Endothelial cell of umbilical vein (primary cell): Measurements from ENCODE around the gene CSMD2. TPM values are rescaled to one million over a fixed set of nuclear protein-coding genes. Genes with fewer than 3 reads are reported as not detected.
"Not testable (repeated sequence)": the region's sequence is repeated elsewhere in the genome, so short reads cannot be mapped to it uniquely, and the experiment has no call there.

ENCODE experiments used
- BruUV-seq: library from RNA; stranded (reverse); fragments of 400-500 nt; replicated peaks from 2 replicates; lab custom pipeline; 2021; lab: Mats Ljungman, UMichigan
- CTCF ChIA-PET: fragments of 300-600, 350-600 bp; sonication (Branson Sonifier 250); formaldehyde crosslinking; loops from one replicate; lab custom pipeline; 2021; ENCODE audit warnings: antibody characterized with exemption, inconsistent platforms; lab: Charles Lee
- POLR2A ChIA-PET: fragments of 300-600, 350-600 bp; sonication (Branson Sonifier 250); formaldehyde crosslinking; loops from one replicate; lab custom pipeline; 2021; ENCODE audit warnings: antibody characterized with exemption, inconsistent platforms; lab: Charles Lee
- DNase-seq: peaks from one replicate; pipeline ENCODE4 v3.0.0-alpha.2; 2011; ENCODE audit warnings: low read depth, low spot score
- FAIRE-seq: peaks from 2 replicates; lab custom pipeline; 2011; peaks lifted over from hg19 to GRCh38; lab: Jason Lieb, UNC
- H2AFZ ChIP-seq: 2 replicates; pipeline ENCODE4 v1.6.0; 2012; ENCODE audit warnings: low read depth, low read length, control low read depth, inconsistent platforms
- H3K27ac ChIP-seq: 2 replicates; pipeline ENCODE4 v1.5.1; 2011; ENCODE audit warnings: low read depth, mild to moderate bottlenecking, control low read depth, low read length, moderate library complexity; ENCODE audit not compliant: insufficient read depth
- H3K27me3 ChIP-seq, 2 experiments: 2 replicates each; pipeline versions ENCODE4 v1.6.0 to v1.6.1; 2011; ENCODE audit warnings: low read length in 2 of 2, mixed read lengths in 1 of 2; ENCODE audit not compliant: control insufficient read depth in 2 of 2, insufficient read depth in 2 of 2
- H3K36me3 ChIP-seq, 2 experiments: 2 replicates in 1 of 2; 3 replicates in 1 of 2; pipeline ENCODE4 v1.5.1; 2011; ENCODE audit warnings: low read length in 2 of 2, mild to moderate bottlenecking in 1 of 2, moderate library complexity in 1 of 2; ENCODE audit not compliant: control insufficient read depth in 2 of 2, insufficient read depth in 2 of 2; ENCODE audit errors: extremely low read depth in 1 of 2
- H3K4me1 ChIP-seq: 3 replicates; pipeline ENCODE4 v1.5.1; 2011; ENCODE audit warnings: mild to moderate bottlenecking, low read length; ENCODE audit not compliant: control insufficient read depth, insufficient read depth; ENCODE audit errors: extremely low read depth
- H3K4me2 ChIP-seq: 2 replicates; pipeline ENCODE4 v1.6.1; 2011; ENCODE audit warnings: low read length, control low read depth, mixed read lengths; ENCODE audit not compliant: insufficient read depth
- H3K4me3 ChIP-seq, 3 experiments: fragments of 200-600 bp in 1 of 3; sonication (generic), shearing (Covaris generic) in 1 of 3; replicated peaks in 1 of 3; 2 replicates each; pipeline ENCODE4 v1.5.1; 2011 to 2016; ENCODE audit warnings: control low read depth in 3 of 3, low read length in 3 of 3, mild to moderate bottlenecking in 2 of 3, inconsistent platforms in 1 of 3, low read depth in 1 of 3, moderate library complexity in 1 of 3; ENCODE audit not compliant: insufficient read depth in 1 of 3
- H3K79me2 ChIP-seq: 2 replicates; pipeline ENCODE4 v1.6.0; 2012; ENCODE audit warnings: low read length, inconsistent platforms; ENCODE audit not compliant: control insufficient read depth, insufficient read depth
- H3K9ac ChIP-seq: replicated peaks from 2 replicates; pipeline ENCODE3; 2011; ENCODE audit warnings: low read length, control low read depth; ENCODE audit not compliant: insufficient read depth; ENCODE audit errors: extremely low read depth
- H3K9me1 ChIP-seq: replicated peaks from 3 replicates; pipeline ENCODE4 v1.6.0; 2011; ENCODE audit warnings: mild to moderate bottlenecking, low read length; ENCODE audit not compliant: control insufficient read depth, insufficient read depth; ENCODE audit errors: extremely low read depth
- H3K9me3 ChIP-seq: replicated peaks from 2 replicates; pipeline ENCODE4 v1.5.1; 2012; ENCODE audit warnings: low read length, inconsistent platforms; ENCODE audit not compliant: control insufficient read depth, insufficient read depth
- H4K20me1 ChIP-seq: replicated peaks from 2 replicates; pipeline ENCODE3; 2011; ENCODE audit warnings: mild to moderate bottlenecking, low read length; ENCODE audit not compliant: control insufficient read depth, insufficient read depth; ENCODE audit errors: extremely low read depth
- EZH2 ChIP-seq: IDR thresholded peaks from 2 replicates; pipeline ENCODE4 v1.6.1; 2012; ENCODE audit warnings: borderline replicate concordance, low read depth, mild to moderate bottlenecking, moderate library complexity, low read length, inconsistent platforms; ENCODE audit not compliant: severe bottlenecking
- FOS ChIP-seq: IDR thresholded peaks from 2 replicates; pipeline ENCODE4 v1.6.1; 2011; ENCODE audit warnings: mild to moderate bottlenecking, low read length, moderate library complexity, borderline replicate concordance; ENCODE audit not compliant: insufficient read depth
- GATA2 ChIP-seq: IDR thresholded peaks from 2 replicates; pipeline ENCODE4 v1.7.0; 2011; ENCODE audit warnings: low read depth, mild to moderate bottlenecking, moderate library complexity, mixed read lengths, low read length; ENCODE audit not compliant: insufficient read length, insufficient read depth
- JUN ChIP-seq: IDR thresholded peaks from 2 replicates; pipeline ENCODE4 v1.6.1; 2011; ENCODE audit warnings: borderline replicate concordance, low read depth; ENCODE audit not compliant: insufficient read length, insufficient read depth
- MYC ChIP-seq: IDR thresholded peaks from one replicate; pipeline ENCODE4 v1.6.1; 2011; ENCODE audit warnings: mild to moderate bottlenecking, low read depth, low read length
- POLR2A ChIP-seq: IDR thresholded peaks from 2 replicates; pipeline ENCODE4 v1.6.1; 2012; ENCODE audit warnings: low read depth, mild to moderate bottlenecking, control low read depth, low read length
- POLR2AphosphoS5 ChIP-seq: IDR thresholded peaks from 2 replicates; pipeline ENCODE4 v1.6.1; 2012; ENCODE audit warnings: low read depth, mild to moderate bottlenecking, control low read depth, low read length, moderate library complexity; ENCODE audit not compliant: insufficient read depth
- dilution Hi-C: fragments of 300-500 bp; cut with MboI; formaldehyde crosslinking; loops from one replicate; pipeline ENCODE4 v1.15.0; 2019; ENCODE audit warnings: low sequenced_read_pairs; ENCODE audit not compliant: extremely low pct_ligation_motif_present
- intact Hi-C: fragments of 100-400 bp; cut with micrococcal nuclease; formaldehyde crosslinking; loops from one replicate; pipeline ENCODE4 v1.10.0; 2022
- polyA plus RNA-seq, 4 experiments: library from polyadenylated mRNA; depleted of rRNA in 3 of 4; stranded (reverse) in 3 of 4; unstranded in 1 of 4; fragments of >200 nt; gene quantifications; 2 replicates each; pipeline versions ENCODE4 v1.2.1 to v1.2.3, GENCODE V29; 2011 to 2012; ENCODE audit warnings: missing spikeins in 1 of 4
- total RNA-seq: library from RNA; stranded (reverse); gene quantifications from 2 replicates; pipeline ENCODE4 v1.2.3, GENCODE V29; 2021
- TF ChIP-seq, protein P1 (sequence below): IDR thresholded peaks from 2 replicates; pipeline ENCODE4 v1.6.1; 2011; ENCODE audit not compliant: insufficient read depth, insufficient read length
- TF ChIP-seq, protein P2 (sequence below), 2 donors: IDR thresholded peaks; 1 replicate in 1 of 2; 2 replicates in 1 of 2; pipeline ENCODE4 v1.5.1; 2011; ENCODE audit warnings: low read length in 2 of 2, mild to moderate bottlenecking in 2 of 2, moderate library complexity in 2 of 2, control low read depth in 1 of 2, inconsistent platforms in 1 of 2, low read depth in 1 of 2; ENCODE audit not compliant: insufficient read depth in 1 of 2; ENCODE audit errors: extremely low read depth in 1 of 2

The CSMD2 gene
- total and polyA plus RNA-seq, 2 donors (not counting 3 experiments of a cell fraction or from before 2014, with no cell fraction given) = under 0.01 TPM; not detected in 1

DNA sequence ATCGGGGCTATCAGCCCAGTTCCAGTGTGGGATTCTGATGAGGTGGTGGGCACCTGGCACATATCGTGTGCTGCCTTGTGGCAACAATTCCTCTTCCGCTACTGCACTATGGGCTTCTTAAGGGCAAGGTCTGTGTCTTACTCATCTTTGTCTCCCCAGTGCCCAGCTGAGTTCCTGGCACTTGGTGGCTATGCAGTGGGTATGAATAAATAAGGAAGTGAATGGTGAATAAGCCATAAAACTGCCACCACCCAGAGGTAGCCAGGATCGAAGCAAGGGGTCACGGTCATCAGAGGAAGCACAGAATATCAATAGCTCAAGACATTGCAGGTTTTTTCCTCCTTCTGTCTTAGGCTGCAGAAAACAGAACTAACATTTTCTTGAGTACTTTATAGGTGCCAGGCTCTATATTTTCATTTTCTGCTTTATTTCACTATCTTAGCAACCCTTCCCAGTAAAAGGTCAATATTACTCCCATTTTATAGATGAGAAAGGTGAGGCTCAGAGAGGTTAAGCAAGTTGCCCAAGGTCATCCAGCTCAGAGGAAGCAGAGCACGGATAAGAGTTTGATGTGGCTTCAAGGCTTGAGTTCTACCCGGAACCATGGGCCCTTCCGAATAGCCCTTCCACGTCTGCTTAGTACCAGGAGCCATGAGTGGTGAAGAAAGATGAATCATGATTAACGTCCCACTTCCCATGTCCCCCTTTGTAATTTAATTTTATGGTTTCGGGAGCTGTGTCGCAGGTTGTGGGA lies 21.9 kb upstream of the CSMD2 start:
- DNase-seq (no peak), FAIRE-seq (no peak)
- no peak overlapping the region for H3K9ac ChIP-seq
- no TSS peak for BruUV-seq
- intact Hi-C loops (no loop called here), dilution Hi-C loops (no loop called here)
- H3K36me3 ChIP-seq = no peaks in the 10 kb centered on the region
- H2AFZ ChIP-seq = no peak overlapping the region
- no peak overlapping the region for H3K4me2 ChIP-seq
- ChIA-PET POLR2A (no interaction called here), CTCF (no interaction called here)
- H3K4me1 ChIP-seq = no peaks in the 10 kb centered on the region
- H3K9me1 ChIP-seq = no peaks in the 10 kb centered on the region
- no peaks in the 10 kb centered on the region for H3K9me3 ChIP-seq
- H4K20me1 ChIP-seq = no peaks in the 10 kb centered on the region
- no peaks in the 10 kb centered on the region for H3K27me3 ChIP-seq
- no peaks in the 10 kb centered on the region for H3K79me2 ChIP-seq
- H3K27ac ChIP-seq = no peak overlapping the region
- H3K4me3 ChIP-seq = no peak overlapping the region
- TF ChIP-seq JUN (no peak), FOS (no peak), EZH2 (no peak), MYC (no peak), POLR2A (no peak), GATA2 (no peak), POLR2AphosphoS5 (no peak)
- TF ChIP-seq, protein P1, sequence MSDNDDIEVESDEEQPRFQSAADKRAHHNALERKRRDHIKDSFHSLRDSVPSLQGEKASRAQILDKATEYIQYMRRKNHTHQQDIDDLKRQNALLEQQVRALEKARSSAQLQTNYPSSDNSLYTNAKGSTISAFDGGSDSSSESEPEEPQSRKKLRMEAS = no peak
- TF ChIP-seq, protein P2, sequence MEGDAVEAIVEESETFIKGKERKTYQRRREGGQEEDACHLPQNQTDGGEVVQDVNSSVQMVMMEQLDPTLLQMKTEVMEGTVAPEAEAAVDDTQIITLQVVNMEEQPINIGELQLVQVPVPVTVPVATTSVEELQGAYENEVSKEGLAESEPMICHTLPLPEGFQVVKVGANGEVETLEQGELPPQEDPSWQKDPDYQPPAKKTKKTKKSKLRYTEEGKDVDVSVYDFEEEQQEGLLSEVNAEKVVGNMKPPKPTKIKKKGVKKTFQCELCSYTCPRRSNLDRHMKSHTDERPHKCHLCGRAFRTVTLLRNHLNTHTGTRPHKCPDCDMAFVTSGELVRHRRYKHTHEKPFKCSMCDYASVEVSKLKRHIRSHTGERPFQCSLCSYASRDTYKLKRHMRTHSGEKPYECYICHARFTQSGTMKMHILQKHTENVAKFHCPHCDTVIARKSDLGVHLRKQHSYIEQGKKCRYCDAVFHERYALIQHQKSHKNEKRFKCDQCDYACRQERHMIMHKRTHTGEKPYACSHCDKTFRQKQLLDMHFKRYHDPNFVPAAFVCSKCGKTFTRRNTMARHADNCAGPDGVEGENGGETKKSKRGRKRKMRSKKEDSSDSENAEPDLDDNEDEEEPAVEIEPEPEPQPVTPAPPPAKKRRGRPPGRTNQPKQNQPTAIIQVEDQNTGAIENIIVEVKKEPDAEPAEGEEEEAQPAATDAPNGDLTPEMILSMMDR (IDR thresholded peaks at IDR 0.05; ENCODE audit: extremely low read depth in 1 of 2, insufficient read depth in 1 of 2, low read depth in 1 of 2, low read length in 2 of 2) = no peak

DNA sequence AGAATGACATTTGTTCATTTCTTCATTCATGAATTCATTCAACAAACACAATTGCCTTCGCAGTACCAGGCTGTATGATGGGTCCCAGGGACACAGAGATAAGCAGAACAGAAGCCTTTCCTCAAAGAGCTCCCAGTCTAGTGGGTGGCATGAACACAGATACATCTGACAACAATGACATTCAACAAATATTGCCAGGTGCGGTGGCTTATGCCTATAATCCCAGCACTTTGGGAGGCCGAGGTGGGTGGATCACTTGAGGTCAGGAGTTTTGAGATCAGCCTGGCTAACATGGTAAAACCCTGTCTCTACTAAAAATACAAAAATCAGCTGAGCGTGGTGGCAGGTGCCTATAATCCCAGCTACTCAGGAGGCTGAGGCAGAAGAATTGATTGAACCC lies 18.4 kb upstream of the CSMD2 start:
- CTCF ChIA-PET, dilution Hi-C loops, FAIRE-seq: not testable (repeated sequence)

More for the DNA sequence above, 18.4 kb upstream of the CSMD2 start:
- H3K36me3 ChIP-seq, H4K20me1 ChIP-seq, H3K4me3 ChIP-seq, H2AFZ ChIP-seq, H3K79me2 ChIP-seq, H3K9ac ChIP-seq, H3K27me3 ChIP-seq, BruUV-seq, H3K4me2 ChIP-seq, intact Hi-C loops, DNase-seq, H3K9me3 ChIP-seq, H3K9me1 ChIP-seq, H3K27ac ChIP-seq, H3K4me1 ChIP-seq, POLR2A ChIA-PET: not testable (repeated sequence)
